ENCODE data around the gene IFT22.
"Not testable (repeated sequence)": the region's sequence is repeated elsewhere in the genome, so short reads cannot be mapped to it uniquely, and the experiment has no call there.

The IFT22 gene

DNA sequence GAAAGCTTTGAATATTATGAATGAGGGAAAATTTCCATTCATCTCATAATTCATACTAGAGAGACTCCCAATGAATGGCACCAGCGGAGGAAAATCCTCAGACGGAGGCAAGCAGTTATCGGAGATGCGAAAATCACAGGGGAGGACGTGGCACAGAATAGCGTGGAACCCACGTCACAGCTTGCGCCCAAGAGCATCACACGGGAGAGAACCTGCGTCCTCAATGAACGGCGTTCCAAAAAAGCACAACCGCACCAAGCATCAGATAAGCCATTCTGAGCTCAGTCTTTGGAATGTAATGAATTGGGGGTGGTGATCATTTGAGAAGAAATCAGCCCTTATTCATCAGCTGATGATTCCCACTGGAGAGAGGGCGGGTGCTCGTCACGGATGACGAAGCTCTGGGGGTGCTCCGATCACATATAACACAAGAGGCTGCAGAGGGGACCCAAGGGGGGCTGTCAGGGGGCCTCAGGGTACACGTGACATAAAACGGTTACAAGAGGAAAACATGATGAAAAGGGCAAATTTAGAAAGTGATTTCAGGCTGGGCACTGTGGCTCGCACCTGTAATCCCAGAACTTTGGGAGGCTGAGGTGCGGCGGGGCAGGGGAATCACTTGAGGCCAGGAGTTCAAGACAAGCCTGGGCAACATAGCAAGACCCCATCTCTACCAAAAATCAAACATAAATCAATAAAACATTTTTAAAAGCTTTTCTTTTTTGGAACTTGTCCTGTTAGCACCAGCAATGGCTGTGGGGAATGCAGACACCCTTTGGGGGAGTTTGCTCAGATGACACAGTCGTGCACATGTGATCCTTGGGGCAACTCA is 42.9 kb downstream of the IFT22 start:
- DNase-seq (ENCODE audit: low spot score) = no peak

DNA sequence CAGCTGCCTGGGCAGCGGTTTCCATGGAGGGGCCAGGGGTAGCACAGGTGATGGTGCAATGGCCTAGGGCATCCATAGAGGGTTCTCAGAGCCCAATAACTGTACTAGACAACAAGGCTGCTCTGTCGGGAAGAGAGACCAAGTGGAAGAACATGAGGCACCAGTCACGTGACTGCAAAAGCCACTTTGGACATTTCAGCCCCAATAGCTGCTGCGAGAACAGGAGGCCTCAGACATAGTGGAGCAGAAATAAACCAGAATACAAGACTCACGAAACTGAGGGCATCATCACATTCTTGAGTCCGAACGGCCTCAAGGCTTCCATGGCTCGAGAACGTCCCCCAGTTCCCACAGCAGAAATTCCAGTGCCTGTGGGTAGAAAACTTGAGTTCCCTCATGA is 44.5 kb downstream of the IFT22 start:
- no peak for DNase-seq (ENCODE audit: low spot score)

DNA sequence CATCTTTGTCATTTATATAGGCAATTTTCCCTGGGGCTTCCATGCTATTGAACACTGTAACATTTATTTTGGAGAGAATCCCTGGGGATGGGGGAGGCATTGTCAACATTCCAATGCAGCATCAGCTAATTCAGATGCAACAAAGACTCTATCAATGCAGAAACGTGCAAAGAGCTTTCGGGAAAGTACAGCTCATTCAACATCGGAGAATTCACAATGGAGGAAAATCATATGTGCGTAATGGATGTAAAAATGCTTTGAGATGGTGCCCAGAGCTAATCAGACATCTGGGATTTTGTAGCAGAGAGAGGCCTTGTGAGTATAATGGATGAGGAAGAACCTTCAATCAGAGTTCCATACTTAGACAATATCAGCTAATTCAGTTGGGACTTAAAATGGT is 48.4 kb downstream of the IFT22 start:
- DNase-seq (ENCODE audit: low spot score) = no peak

GRCh38 chr7:101271021-101271420 is 50.6 kb downstream of the IFT22 start:
- no peak for DNase-seq (ENCODE audit: low spot score)

GRCh38 chr7:101269664-101270063 is 51.9 kb downstream of the IFT22 start:
- no peak for DNase-seq (ENCODE audit: low spot score)

DNA sequence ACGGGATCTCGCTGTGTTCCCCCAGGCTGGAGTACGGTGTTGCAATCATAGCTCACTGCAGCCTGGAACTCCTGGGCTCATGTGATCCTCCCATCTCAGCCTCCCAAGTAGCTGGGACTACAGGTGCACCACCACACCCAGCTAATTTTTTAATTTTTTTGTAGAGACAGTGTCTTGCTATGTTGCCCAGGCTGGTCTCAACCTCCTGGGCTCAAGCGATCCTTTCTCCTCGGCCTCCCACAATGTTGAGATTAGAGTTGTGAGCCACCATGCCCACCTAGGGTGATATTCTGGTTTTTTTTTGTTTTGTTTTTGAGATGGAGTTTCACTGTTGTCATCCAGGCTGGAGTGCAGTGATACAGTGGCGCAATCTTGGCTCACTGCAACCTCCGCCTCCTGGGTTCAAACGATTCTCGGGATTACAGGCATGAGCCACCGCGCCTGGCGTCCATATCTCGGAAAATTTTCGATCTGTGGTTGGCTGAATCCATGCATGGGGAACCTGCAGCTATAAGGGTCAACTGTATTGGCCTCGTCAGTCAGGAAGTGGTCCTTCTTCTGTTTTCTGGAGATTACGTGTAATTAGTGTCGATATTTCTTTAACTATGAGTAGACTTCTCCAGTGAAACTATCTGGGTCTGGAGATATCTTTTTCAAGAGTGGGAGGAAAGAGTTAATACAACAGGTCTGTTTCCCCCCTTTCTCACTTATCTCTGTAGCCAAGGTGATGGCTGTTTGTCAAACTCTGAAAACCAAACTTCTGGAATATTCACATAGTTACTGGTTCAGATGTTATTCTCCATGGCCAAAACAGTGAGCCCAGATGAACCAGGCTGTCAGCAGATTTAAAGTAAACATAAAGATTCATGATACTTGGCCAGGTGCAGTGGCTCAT is 55.7 kb downstream of the IFT22 start:
- no peak for DNase-seq (ENCODE audit: low spot score)

- DNase-seq (ENCODE audit: low spot score) = not testable (repeated sequence)
Observed at GRCh38 chr7:101264102-101264706, 57.4 kb downstream of the IFT22 start.

Measured in CD4-positive, alpha-beta T cell treated with Interleukin-6 at 100 ng/mL for 8 hours (primary cell).